ENCODE data around the gene BABAM2. TPM values are rescaled to one million over a fixed set of nuclear protein-coding genes. Genes with fewer than 3 reads are reported as not detected.
"Not testable (repeated sequence)": the region's sequence is repeated elsewhere in the genome, so short reads cannot be mapped to it uniquely, and the experiment has no call there.

BABAM2 gene
- total RNA-seq, 1 experiment from 2014 or later: 33.1 TPM

DNA sequence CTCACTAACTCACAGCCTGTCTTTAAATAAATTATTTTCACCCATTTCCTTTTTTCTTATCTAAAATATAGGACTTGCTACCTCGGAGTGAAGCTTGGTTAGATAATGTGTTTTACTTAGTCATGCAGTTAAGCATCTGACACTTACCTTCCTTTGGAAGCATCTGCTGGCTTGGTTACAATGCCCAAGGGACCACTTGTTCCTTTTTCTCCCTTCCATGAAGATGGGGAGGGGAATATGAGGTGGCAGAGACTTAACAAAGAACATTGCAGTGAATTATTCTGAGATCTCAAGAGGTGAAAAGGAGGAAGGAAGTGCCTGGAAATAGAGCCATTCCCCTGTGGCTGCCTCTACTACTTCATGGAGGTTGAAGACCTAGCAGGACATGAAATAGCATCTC is 356.8 kb downstream of the BABAM2 start:
- H3K4me3 ChIP-seq: no peak overlapping the region
- H3K9me3 ChIP-seq: no peaks in the 10 kb centered on the region
- H3K27me3 ChIP-seq: no peaks in the 10 kb centered on the region
- no peak for DNase-seq
- H3K36me3 ChIP-seq: peaks cover 2% of the 10 kb centered on the region; the same call in 1 of the 2 replicates

- Histone ChIP-seq H3K9me3 (no peaks in the 10 kb centered on the region), H3K4me3 (no peak overlapping the region), H3K27me3 (no peaks in the 10 kb centered on the region), H3K36me3 (peaks cover 2% of the 10 kb centered on the region; the same call in 1 of the 2 replicates)
- no peak for DNase-seq
Measured at GRCh38 chr2:28247734-28248133, 357.2 kb downstream of the BABAM2 start.

DNA sequence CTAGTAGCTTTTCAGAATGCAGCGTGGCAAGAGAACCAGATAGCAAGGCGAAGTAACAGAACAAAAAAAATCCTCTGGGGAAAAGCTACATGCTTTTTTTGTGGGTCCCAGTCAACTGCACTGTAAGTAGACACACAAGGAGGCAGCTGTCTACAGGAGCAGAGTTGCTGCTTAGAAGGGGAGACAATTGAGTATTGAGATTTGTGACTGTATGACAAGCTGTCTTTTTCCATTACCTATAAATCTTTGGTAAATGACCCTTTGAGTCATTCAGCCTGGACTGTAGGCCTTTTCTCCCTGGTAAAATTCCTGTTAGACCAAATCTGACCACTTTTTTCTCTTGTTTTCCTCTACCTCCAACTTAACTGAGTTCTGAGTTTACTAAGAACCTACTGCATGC is 358.0 kb downstream of the BABAM2 start:
- Histone ChIP-seq H3K27me3 (no peaks in the 10 kb centered on the region), H3K4me3 (no peak overlapping the region), H3K36me3 (peaks cover 2% of the 10 kb centered on the region; the same call in 1 of the 2 replicates), H3K9me3 (no peaks in the 10 kb centered on the region)
- no peak for DNase-seq

DNA sequence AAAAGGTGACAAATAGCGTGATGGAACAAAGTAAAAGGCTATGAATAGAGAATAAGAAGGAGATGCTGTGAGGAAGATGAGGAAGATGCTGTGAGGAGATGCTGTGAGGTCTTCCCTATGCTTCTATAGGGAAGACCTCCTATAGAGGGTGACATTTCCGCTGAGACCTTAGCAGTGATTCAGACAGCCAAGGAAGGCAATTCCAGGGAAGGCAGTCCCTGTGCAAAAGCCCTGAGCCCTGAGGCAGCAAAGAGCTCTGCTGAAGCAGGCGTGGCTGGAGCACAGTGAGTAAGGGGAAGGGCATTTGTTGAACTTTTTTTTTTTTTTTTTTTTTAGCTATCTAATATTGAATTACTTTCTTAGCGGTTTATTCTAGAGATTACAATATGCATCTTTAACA is 359.5 kb downstream of the BABAM2 start:
- no peaks in the 10 kb centered on the region for H3K27me3 ChIP-seq
- H3K9me3 ChIP-seq: no peaks in the 10 kb centered on the region
- peak; percentile 62 for DNase-seq
- H3K4me3 ChIP-seq: no peak overlapping the region
- H3K36me3 ChIP-seq: peaks cover 2% of the 10 kb centered on the region; the same call in 1 of the 2 replicates

- Histone ChIP-seq H3K4me3 (no peak overlapping the region), H3K36me3 (no peaks in the 10 kb centered on the region; the same call in 1 of the 2 replicates), H3K27me3 (no peaks in the 10 kb centered on the region), H3K9me3 (no peaks in the 10 kb centered on the region)
- no peak for DNase-seq
Measured at GRCh38 chr2:28251337-28251736, 360.8 kb downstream of the BABAM2 start.

- no peak for DNase-seq
- H3K9me3 ChIP-seq: no peaks in the 10 kb centered on the region
- H3K27me3 ChIP-seq: no peaks in the 10 kb centered on the region
- no peaks in the 10 kb centered on the region; the same call in 1 of the 2 replicates for H3K36me3 ChIP-seq
- H3K4me3 ChIP-seq: no peak overlapping the region
Measured at GRCh38 chr2:28252311-28252710, 361.8 kb downstream of the BABAM2 start.

GRCh38 chr2:28253543-28253942 is 363.0 kb downstream of the BABAM2 start:
- H3K4me3 ChIP-seq: no peak overlapping the region
- H3K36me3 ChIP-seq: no peaks in the 10 kb centered on the region; the same call in 1 of the 2 replicates
- no peaks in the 10 kb centered on the region for H3K27me3 ChIP-seq
- DNase-seq: no peak
- no peaks in the 10 kb centered on the region for H3K9me3 ChIP-seq

DNA sequence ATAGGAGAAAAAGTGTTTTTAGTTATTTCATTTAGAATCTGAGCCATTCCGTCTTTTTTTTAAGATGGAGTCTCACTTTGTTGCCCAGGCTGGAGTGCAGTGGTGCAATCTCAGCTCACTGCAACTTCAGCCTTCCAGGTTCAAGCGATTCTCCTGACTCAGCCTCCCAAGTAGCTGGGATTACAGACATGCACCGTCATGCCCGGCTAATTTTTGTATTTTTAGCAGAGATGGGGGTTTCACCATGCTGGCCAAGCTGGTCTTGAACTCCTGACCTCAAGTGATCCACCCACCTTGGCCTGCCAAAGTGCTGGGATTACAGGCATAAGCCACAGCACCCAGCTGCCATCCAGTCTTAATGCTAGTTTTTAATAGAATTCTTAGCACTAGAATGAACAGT is 364.7 kb downstream of the BABAM2 start:
- H3K4me3 ChIP-seq, H3K27me3 ChIP-seq, H3K9me3 ChIP-seq, H3K36me3 ChIP-seq: not testable (repeated sequence)
- peak; percentile 26 for DNase-seq

DNA sequence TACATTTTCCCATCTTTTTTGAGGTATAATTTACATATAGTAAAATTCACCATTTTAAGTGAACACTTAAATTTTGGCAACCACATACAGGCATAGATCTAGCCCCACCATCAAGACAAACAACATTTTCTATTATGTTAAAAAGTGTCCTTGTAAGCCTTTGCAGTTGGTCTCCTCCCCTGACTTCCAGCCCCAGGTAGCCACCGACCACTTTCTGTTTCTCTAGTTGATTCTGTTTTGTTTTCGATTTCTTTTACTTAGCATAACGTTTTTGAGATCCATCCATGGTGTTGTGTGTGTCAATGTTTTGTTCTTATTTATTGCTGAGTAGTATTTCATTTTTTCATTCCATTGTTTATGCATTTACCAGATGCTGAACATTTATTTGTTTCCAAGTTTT is 366.7 kb downstream of the BABAM2 start:
- peaks cover 2% of the 10 kb centered on the region; the same call in 1 of the 2 replicates for H3K9me3 ChIP-seq
- H3K4me3 ChIP-seq: no peak overlapping the region
- no peaks in the 10 kb centered on the region for H3K36me3 ChIP-seq
- H3K27me3 ChIP-seq: no peaks in the 10 kb centered on the region
- no peak for DNase-seq

DNA sequence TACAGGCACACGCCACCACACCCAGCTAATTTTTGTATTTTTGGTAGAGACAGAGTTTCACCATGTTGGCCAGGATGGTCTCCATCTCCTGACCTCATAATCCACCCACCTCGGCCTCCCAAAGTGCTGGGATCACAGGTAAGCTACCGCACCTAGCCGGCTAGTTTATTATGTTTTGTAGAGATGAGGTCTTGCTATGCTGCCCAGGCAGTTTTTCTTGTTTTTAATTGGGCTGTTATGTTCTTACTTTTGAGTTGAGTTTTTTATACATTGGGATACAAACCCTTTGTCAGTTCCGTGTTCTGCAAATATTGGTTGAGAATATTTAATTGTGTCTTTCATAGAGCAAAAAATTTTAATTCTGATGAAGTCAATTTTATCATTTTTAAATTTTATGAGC is 368.7 kb downstream of the BABAM2 start:
- H3K36me3 ChIP-seq, H3K27me3 ChIP-seq, DNase-seq, H3K9me3 ChIP-seq, H3K4me3 ChIP-seq: not testable (repeated sequence)

DNA sequence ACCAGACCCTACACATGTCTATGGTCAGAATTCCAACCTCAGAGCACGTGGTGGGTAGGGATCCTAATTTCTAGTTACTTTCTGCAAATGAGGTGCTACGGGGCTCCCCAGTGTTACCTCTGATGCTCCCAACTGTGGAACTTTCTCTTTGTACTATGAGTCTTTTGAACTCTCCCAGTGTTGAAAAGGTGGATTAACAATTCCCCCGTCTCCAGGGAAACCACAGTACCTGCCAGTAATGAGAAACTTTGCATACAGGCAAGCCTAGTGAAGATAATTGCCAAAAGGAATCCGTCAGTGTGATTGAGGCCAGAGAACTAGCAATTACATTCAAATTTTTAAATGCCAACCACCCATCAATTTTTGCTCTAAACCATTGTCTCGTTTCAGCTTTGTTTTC is 373.2 kb downstream of the BABAM2 start:
- no peaks in the 10 kb centered on the region for H3K36me3 ChIP-seq
- peaks cover 2% of the 10 kb centered on the region; the same call in 1 of the 2 replicates for H3K9me3 ChIP-seq
- H3K27me3 ChIP-seq: no peaks in the 10 kb centered on the region
- DNase-seq: no peak
- no peak overlapping the region for H3K4me3 ChIP-seq

- no peaks in the 10 kb centered on the region; the same call in 1 of the 2 replicates for H3K36me3 ChIP-seq
- H3K9me3 ChIP-seq: no peaks in the 10 kb centered on the region
- no peak for DNase-seq
- no peak overlapping the region for H3K4me3 ChIP-seq
- H3K27me3 ChIP-seq: no peaks in the 10 kb centered on the region
Measured at GRCh38 chr2:28267282-28267681, 376.8 kb downstream of the BABAM2 start.

DNA sequence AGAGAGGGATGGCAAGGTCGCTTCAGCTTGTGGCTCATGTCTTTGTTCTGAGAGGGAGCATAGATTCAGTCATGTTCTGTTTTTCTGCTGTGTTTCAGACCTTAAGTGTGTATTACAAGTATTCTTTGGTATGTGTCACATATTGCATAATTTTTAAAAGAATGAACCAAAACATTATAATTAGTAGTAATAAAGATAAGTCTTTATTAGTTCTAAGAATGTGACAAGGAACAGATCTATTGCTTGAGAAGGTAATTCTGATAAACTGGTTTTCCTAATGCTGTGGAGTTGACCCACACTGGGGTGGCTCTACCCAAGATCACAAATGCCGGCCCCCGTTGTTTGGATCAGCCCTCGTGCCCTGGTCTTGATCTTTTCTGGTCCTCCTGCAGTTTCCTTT is 377.9 kb downstream of the BABAM2 start:
- Histone ChIP-seq H3K36me3 (no peaks in the 10 kb centered on the region; the same call in 1 of the 2 replicates), H3K27me3 (no peaks in the 10 kb centered on the region), H3K4me3 (no peak overlapping the region), H3K9me3 (no peaks in the 10 kb centered on the region)
- no peak for DNase-seq

DNA sequence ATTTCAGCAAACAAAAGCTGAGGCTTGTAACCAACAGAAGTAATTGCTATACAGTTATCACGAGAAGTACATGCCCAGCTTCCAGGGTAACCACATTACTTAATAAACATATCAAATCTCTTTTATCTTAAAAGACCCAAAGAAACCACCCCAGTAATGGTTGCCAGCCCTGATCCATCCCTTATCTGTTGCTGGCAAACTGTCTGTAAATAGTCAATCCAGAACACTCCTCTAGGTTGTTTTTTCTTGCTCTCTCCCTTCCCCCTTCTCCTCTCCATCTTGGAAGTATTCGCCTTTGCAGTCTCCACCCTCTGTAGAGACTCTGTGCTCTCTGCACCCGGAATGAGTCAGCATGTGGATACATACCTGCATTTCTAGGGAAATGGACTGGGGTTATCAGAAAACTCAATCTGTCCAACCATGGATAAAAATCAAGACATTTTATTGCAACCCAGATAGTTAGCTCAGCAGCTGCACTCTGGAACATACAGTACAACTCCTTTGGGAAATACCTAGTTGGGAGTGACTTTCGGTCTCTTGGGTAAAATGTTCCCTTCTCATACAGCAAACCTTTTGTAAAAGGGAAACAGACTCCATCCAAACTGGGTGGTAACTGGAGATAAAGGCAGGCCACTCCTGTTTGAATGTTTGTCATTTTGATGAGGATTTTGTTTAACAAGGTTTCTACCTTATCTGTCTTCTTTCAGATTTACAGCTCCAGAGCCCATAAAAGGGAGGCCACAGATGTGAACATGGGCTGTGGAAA is 378.7 kb downstream of the BABAM2 start:
- H3K4me3 ChIP-seq: no peak overlapping the region
- no peak for DNase-seq
- no peaks in the 10 kb centered on the region for H3K27me3 ChIP-seq
- H3K9me3 ChIP-seq: no peaks in the 10 kb centered on the region
- no peaks in the 10 kb centered on the region; the same call in 1 of the 2 replicates for H3K36me3 ChIP-seq

DNA sequence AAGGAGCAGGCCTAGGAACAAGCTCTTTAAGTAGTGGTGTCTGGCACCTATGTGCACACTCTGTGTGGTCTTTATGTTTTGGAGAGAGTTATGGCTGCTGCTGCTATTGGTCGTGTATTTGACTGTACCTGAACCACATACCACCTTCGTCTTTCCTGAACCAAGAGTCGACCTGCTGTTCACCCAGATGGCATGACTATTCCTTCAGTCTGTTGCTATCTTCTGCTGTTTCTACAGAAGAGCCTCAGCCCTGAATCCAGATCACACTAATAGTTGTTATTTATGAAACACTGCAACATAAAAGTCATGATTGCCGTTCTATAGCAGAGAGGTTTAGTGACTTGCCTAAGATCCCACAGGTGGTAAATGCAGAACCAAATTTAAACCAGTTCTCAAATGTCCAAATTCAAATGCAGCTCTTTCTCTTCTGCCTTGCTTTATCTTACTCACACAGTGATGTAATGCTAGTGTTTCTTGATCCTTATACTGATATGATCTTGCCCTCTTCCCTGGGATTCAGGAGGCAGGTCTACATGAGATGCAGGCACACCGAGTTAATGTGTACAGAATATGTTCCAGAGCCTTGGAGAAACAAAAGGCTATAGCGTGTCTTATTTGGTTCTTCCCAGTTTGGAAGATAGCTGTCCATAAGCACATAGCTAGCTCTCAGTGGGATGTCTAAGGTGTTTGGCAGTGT is 380.1 kb downstream of the BABAM2 start:
- DNase-seq: no peak
- Histone ChIP-seq H3K4me3 (no peak overlapping the region), H3K9me3 (no peaks in the 10 kb centered on the region), H3K27me3 (no peaks in the 10 kb centered on the region), H3K36me3 (no peaks in the 10 kb centered on the region; the same call in 1 of the 2 replicates)

- Histone ChIP-seq H3K36me3 (no peaks in the 10 kb centered on the region; the same call in 1 of the 2 replicates), H3K4me3 (no peak overlapping the region), H3K27me3 (no peaks in the 10 kb centered on the region), H3K9me3 (no peaks in the 10 kb centered on the region)
- no peak for DNase-seq
Measured at GRCh38 chr2:28271231-28271918, 380.8 kb downstream of the BABAM2 start.

- H3K36me3 ChIP-seq: no peaks in the 10 kb centered on the region; the same call in 1 of the 2 replicates
- H3K4me3 ChIP-seq: no peak overlapping the region
- H3K9me3 ChIP-seq: no peaks in the 10 kb centered on the region
- no peaks in the 10 kb centered on the region for H3K27me3 ChIP-seq
- DNase-seq: no peak
Measured at GRCh38 chr2:28271919-28272250, 381.4 kb downstream of the BABAM2 start.
